Common myeloid progenitor, CD34-positive (primary cell): Measurements from ENCODE around the gene ARHGAP26.
A peak's percentile ranks its signal among the peaks of the same experiment; 100 is the strongest.

ENCODE experiments used
- CTCF ChIA-PET: fragments of 350-600 bp; sonication (Branson Sonifier 250); formaldehyde crosslinking; loops from one replicate; lab custom pipeline; 2021; ENCODE audit warnings: antibody characterized with exemption; lab: Charles Lee
- POLR2A ChIA-PET: fragments of 350-600 bp; sonication (Branson Sonifier 250); formaldehyde crosslinking; loops from one replicate; lab custom pipeline; 2021; ENCODE audit warnings: antibody characterized with exemption; lab: Charles Lee
- DNase-seq, 3 donors: peaks; one replicate each; pipeline versions ENCODE4 v3.0.0 to v3.0.0-alpha.2; 2013
- H3K27ac ChIP-seq, 2 experiments: 1 replicate in 1 of 2; 2 replicates in 1 of 2; pipeline ENCODE4 v1.7.0; 2013; ENCODE audit warnings: inconsistent platforms in 2 of 2, low read length in 2 of 2, mild to moderate bottlenecking in 2 of 2, low read depth in 1 of 2, moderate library complexity in 1 of 2; ENCODE audit not compliant: severe bottlenecking in 2 of 2, insufficient read depth in 1 of 2, poor library complexity in 1 of 2
- H3K27me3 ChIP-seq, 5 experiments: replicated peaks in 2 of 5; 1 replicate in 3 of 5; 2 replicates in 2 of 5; pipeline versions ENCODE4 v1.6.1 to v1.7.0; 2013; ENCODE audit warnings: low read length in 4 of 5, mild to moderate bottlenecking in 2 of 5, moderate library complexity in 2 of 5, inconsistent platforms in 1 of 5; ENCODE audit not compliant: insufficient read depth in 5 of 5, control insufficient read depth in 4 of 5
- H3K36me3 ChIP-seq, 4 experiments: 1 replicate in 2 of 4; 2 replicates in 2 of 4; pipeline versions ENCODE4 v1.6.1 to v1.7.0; 2013; ENCODE audit warnings: low read length in 3 of 4, control low read depth in 1 of 4, mild to moderate bottlenecking in 1 of 4; ENCODE audit not compliant: control insufficient read depth in 4 of 4, insufficient read depth in 4 of 4
- H3K4me1 ChIP-seq, 4 experiments: 1 replicate in 3 of 4; 2 replicates in 1 of 4; pipeline versions ENCODE4 v1.6.1 to v1.7.1; 2013; ENCODE audit warnings: low read length in 3 of 4, mild to moderate bottlenecking in 3 of 4, control low read depth in 1 of 4, inconsistent platforms in 1 of 4, moderate library complexity in 1 of 4; ENCODE audit not compliant: control insufficient read depth in 4 of 4, insufficient read depth in 4 of 4; ENCODE audit errors: control extremely low read depth in 1 of 4
- H3K4me3 ChIP-seq, 7 experiments: 1 replicate in 4 of 7; 2 replicates in 3 of 7; pipeline versions ENCODE4 v1.5.1 to v1.7.0; 2013; ENCODE audit warnings: mild to moderate bottlenecking in 7 of 7, low read length in 6 of 7, moderate library complexity in 6 of 7, inconsistent platforms in 2 of 7, low read depth in 2 of 7, control low read depth in 1 of 7; ENCODE audit not compliant: insufficient read depth in 4 of 7, control insufficient read depth in 1 of 7; ENCODE audit errors: extremely low read depth in 1 of 7
- H3K9me3 ChIP-seq, 5 experiments: 1 replicate in 4 of 5; 2 replicates in 1 of 5; pipeline versions ENCODE4 v1.6.1 to v1.7.1; 2013; ENCODE audit warnings: low read length in 4 of 5, mild to moderate bottlenecking in 2 of 5, inconsistent platforms in 1 of 5, low read depth in 1 of 5, moderate library complexity in 1 of 5; ENCODE audit not compliant: control insufficient read depth in 4 of 5, insufficient read depth in 2 of 5; ENCODE audit errors: control extremely low read depth in 1 of 5
- WGBS: methylation state at CpG from one replicate; pipeline ENCODE4 v1.1.5; 2013; ENCODE audit not compliant: insufficient coverage; 5-methylcytosine and 5-hydroxymethylcytosine counted together

The ARHGAP26 gene

GRCh38 chr5:143214890-143215289 is 444.7 kb downstream of the ARHGAP26 start:
- Histone ChIP-seq H3K4me3 (no peak overlapping the region), H3K4me1 (peaks cover 3 to 26% (median 10%) of the 10 kb centered on the region in 4 experiments), H3K9me3 (no peaks in the 10 kb centered on the region), H3K27me3 (no peaks in the 10 kb centered on the region), H3K36me3 (peaks cover 0 to 2% (median 0%) of the 10 kb centered on the region in 4 experiments), H3K27ac (no peak overlapping the region)
- 88% methylated on average over 6 of the region's 6 CpGs for WGBS
- no peak for DNase-seq
- POLR2A ChIA-PET: no interaction called here
- CTCF ChIA-PET: no interaction called here

GRCh38 chr5:143215690-143216089 is 445.5 kb downstream of the ARHGAP26 start:
- H3K27me3 ChIP-seq: no peaks in the 10 kb centered on the region
- no CpG with 5 or more reads among the region's 6 CpGs for WGBS
- peaks cover 3 to 31% (median 16%) of the 10 kb centered on the region in 4 experiments for H3K4me1 ChIP-seq
- H3K4me3 ChIP-seq: no peak overlapping the region
- no peaks in the 10 kb centered on the region for H3K9me3 ChIP-seq
- no peak overlapping the region for H3K27ac ChIP-seq
- ChIA-PET POLR2A (no interaction called here), CTCF (no interaction called here)
- DNase-seq: peak in 2 of 3 donors; percentile 44 to 50
- peaks cover 0 to under 1% (median 0%) of the 10 kb centered on the region in 4 experiments for H3K36me3 ChIP-seq

- no peak for DNase-seq
- Histone ChIP-seq H3K27ac (no peak overlapping the region), H3K4me3 (no peak overlapping the region), H3K27me3 (no peaks in the 10 kb centered on the region), H3K9me3 (no peaks in the 10 kb centered on the region), H3K36me3 (no peaks in the 10 kb centered on the region), H3K4me1 (peaks cover 6 to 34% (median 20%) of the 10 kb centered on the region in 4 experiments)
- WGBS: 97% methylated on average over 7 of the region's 9 CpGs
- ChIA-PET POLR2A (no interaction called here), CTCF (no interaction called here)
Observed at GRCh38 chr5:143216211-143216610, 446.0 kb downstream of the ARHGAP26 start.

- H3K27ac ChIP-seq: no peak overlapping the region
- POLR2A ChIA-PET: no interaction called here
- H3K36me3 ChIP-seq: no peaks in the 10 kb centered on the region
- peak in 1 of 3 donors; percentile 28 for DNase-seq
- no peaks in the 10 kb centered on the region for H3K9me3 ChIP-seq
- H3K4me1 ChIP-seq: peaks cover 11 to 44% (median 30%) of the 10 kb centered on the region in 4 experiments
- 67% methylated on average over 9 of the region's 10 CpGs for WGBS
- H3K27me3 ChIP-seq: no peaks in the 10 kb centered on the region
- H3K4me3 ChIP-seq: no peak overlapping the region
- CTCF ChIA-PET: interaction anchor here (0.9 kb wide), 1 partner anchor 8 kb away, joined by 3 read pairs; no protein-coding TSS in a partner anchor
Observed at GRCh38 chr5:143217065-143217803, 447.1 kb downstream of the ARHGAP26 start.

DNA sequence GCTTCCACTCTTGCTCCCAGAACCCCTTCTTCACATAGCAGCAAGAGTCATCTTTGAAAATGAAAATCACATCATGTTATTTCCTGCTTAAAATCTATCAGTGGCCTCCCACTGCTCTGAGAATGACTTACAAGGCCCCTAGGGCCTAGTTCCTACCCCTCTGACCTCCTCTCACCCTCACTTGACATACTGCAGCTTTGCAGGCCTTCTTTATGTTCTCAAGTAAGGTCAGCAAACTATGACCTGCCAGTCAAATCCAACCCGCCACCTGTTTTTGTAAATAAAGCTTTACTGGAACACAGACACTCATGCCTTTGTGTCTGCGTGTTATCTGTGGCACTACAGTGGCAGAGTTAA is 447.6 kb downstream of the ARHGAP26 start:
- CTCF ChIA-PET: interaction anchor here (0.9 kb wide), 1 partner anchor 9 kb away, joined by 3 read pairs; no protein-coding TSS in a partner anchor
- Histone ChIP-seq H3K4me3 (no peak overlapping the region), H3K36me3 (no peaks in the 10 kb centered on the region), H3K4me1 (peaks cover 11 to 50% (median 34%) of the 10 kb centered on the region in 4 experiments), H3K27me3 (no peaks in the 10 kb centered on the region), H3K9me3 (no peaks in the 10 kb centered on the region), H3K27ac (no peak overlapping the region)
- no peak for DNase-seq
- POLR2A ChIA-PET: no interaction called here
- WGBS: 100% methylated on average over 2 of the region's 2 CpGs

GRCh38 chr5:143218517-143219170 is 448.5 kb downstream of the ARHGAP26 start:
- Histone ChIP-seq H3K9me3 (no peaks in the 10 kb centered on the region), H3K4me1 (peaks cover 13 to 57% (median 42%) of the 10 kb centered on the region in 4 experiments), H3K27ac (no peak overlapping the region), H3K36me3 (no peaks in the 10 kb centered on the region), H3K27me3 (no peaks in the 10 kb centered on the region), H3K4me3 (no peak overlapping the region)
- ChIA-PET CTCF (interaction anchor here (1.4 kb wide), 1 partner anchor 36 kb away, joined by 3 read pairs; no protein-coding TSS in a partner anchor), POLR2A (no interaction called here)
- WGBS: 100% methylated on average over 1 of the region's 4 CpGs
- DNase-seq: no peak

GRCh38 chr5:143219696-143220095 is 449.5 kb downstream of the ARHGAP26 start:
- Histone ChIP-seq H3K4me3 (no peak overlapping the region), H3K36me3 (no peaks in the 10 kb centered on the region), H3K27me3 (no peaks in the 10 kb centered on the region), H3K27ac (no peak overlapping the region), H3K9me3 (no peaks in the 10 kb centered on the region), H3K4me1 (peaks cover 22 to 60% (median 49%) of the 10 kb centered on the region in 4 experiments)
- DNase-seq: no peak
- WGBS: 67% methylated on average over 2 of the region's 2 CpGs
- ChIA-PET CTCF (interaction anchor here (0.9 to 1.7 kb wide), 4 partner anchors 11 to 42 kb away, joined by 3 to 6 read pairs (median 3); no protein-coding TSS in a partner anchor), POLR2A (no interaction called here)
